ENCODE measurements around the gene RFX7.

Gene RFX7

GRCh38 chr15:56045068-56045748, 198.5 kb downstream of the RFX7 start:
- no peak for DNase-seq (ENCODE audit: low spot score)

- no peak for DNase-seq (ENCODE audit: low spot score)
These were observed 200.4 kb downstream of the RFX7 start for GRCh38 chr15:56042982-56043980.

DNA sequence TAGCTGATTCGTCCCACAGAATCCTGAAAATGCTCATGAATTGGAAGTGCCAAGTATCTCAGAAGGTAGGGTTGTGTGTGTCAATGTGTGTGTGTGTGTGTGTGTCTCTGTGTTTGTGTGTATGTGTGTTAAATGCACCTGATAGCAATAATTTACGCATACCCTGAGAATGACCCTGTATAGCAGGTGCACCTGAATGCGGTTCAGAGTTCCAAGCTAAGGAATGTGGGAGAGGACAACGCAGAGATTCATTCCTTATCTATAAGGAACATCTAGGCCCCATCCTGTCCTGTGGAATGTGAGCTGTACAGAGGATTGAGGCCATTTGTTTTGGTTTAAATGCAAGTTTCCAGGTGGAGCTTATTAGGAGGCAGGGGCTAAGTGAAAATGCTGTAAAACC, 201.2 kb downstream of the RFX7 start:
- DNase-seq (ENCODE audit: low spot score) = no peak

DNA sequence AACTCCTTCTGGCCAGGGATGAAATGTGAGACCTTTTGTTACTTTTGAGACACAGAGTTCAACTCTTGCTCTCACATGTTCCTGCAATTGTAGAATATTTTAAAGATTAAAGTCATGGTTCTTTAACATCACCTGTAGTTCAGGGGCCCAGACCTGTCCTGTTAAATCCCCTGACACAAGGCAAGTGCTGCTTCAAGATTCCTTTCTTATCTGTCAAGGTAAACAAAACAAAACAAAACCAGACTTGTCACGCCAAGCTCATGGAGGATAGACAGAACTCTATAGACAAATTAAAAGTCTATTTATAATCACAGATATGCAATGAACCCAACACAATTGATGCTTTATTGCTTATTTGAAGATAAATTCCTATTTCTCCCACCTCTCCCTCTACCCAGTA, 201.6 kb downstream of the RFX7 start:
- no peak for DNase-seq (ENCODE audit: low spot score)

- DNase-seq (ENCODE audit: low spot score) = peak; percentile 43
These were observed 203.3 kb downstream of the RFX7 start for GRCh38 chr15:56040081-56041035.

DNA sequence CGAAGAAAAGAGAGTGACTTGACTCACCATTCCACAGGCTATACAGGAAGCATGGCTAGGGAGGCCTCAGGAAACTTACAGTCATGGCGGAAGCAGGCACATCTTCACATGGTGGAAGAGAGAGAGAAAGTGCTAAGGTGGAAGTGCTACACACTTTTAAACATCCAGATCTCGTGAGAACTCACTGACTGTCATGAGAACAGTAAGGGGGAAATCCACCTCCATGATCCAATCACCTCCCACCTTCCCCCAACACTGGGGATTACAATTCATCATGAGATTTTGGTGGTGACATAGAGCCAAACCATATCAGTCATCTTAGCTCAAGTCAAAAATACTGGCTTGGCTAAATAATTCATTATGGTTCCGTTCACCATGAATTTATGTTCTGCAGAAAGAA, 205.0 kb downstream of the RFX7 start:
- DNase-seq (ENCODE audit: low spot score) = no peak

- DNase-seq (ENCODE audit: low spot score) = no peak
These were observed 205.7 kb downstream of the RFX7 start for GRCh38 chr15:56038015-56038414.
